Activated gamma-delta T cell treated with Interleukin-2 at 50 U/mL for 16 hours (primary cell): ENCODE results near the gene CABLES1.

Source experiments
- DNase-seq: peaks from one replicate; pipeline ENCODE4 v3.0.0-alpha.2; 2020

Gene CABLES1

GRCh38 chr18:23196119-23197007, 61.1 kb downstream of the CABLES1 start:
- no peak for DNase-seq

DNA sequence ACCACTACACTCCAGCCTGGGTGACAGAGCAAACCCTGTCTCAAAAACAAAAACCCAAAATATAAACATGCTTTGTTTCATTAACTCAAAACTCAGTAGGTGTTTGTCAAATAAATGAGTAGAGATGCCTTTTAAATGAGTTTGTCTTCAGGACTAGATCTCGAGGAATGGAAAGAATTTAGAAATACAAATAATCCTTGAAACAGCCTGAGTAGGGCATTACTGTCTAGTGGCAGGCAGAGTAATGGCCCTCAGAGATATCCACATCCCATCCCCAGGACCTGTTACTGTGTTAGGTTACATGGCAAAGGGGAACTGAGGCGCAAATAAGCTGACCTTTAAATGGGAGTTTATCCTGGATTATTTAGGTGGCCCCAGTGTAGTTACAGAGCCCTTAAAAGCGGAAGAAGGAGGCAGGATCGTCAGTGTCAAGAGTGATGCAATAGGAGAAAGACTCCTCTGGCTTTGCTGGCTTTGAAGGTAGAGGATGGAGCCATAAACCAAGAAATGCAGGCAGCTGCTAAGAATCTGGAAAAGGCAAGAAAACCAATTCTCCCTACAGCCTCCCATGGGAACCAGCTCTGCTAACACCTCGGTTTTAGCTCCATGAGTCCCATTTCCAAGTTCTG, 63.0 kb downstream of the CABLES1 start:
- DNase-seq: no peak

DNA sequence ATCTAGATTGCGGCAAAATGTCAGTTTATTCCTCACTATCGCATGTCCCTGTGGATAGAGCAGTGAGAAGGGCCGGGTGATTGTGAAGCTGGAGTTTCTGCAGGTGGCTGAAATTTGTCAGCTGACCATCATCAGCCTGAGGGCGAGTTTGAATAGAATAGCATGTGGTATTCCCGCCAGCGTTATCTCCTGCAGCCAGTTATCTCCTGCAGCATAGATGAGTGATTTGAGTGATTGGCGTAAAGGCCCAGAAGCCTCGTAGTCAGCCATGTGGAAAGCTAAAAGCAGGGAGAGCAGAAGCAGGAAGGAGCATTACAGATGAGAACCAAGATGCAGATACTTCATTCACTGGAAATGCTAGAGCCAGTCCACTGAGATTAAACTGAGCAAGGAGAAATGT, 65.5 kb downstream of the CABLES1 start:
- DNase-seq: no peak

DNA sequence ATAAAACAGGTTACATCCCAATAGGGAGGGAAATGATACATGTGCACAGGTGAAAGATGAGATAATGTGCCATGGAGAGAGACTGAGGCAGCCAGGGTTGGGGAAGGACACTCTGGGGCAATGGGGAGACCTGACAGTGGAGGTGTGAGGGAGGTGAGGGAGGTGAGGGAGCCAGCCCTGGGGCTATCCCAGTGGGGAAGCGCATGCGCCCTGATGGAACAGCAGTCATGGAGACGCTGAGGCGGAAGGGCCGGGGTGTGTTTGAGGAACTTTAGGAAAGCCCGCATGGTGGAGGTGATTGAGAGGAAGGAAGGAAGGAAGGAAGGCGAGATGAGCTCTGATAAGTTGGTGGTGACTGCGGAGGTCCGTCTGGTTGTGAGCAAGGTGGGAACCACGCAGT, 66.5 kb downstream of the CABLES1 start:
- DNase-seq: no peak

DNA sequence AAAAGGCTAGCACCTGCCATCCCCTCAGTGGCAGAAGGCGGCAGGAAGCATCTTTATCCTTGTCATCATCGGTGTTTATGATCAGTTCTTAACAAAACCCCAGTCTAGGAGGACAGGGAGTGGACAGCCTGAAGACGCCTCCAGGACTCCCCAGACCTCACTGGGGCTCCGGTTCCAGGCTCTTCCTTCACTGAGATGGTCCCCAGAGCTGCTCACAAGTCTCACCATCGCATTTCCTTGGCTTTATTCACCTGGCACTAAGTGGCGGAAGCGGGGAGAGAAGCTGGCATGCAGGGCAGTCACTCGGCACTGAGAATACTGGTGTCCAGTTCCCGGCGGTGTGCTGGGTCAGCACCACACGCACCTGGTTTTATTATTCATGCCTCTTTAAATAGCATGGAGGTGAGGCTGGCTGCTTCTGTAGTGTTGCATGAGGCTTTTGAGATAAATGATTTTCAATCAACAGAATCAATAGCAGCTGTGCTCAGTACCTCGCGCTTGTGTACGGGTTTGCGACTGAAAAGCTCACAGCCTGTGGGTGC, 68.7 kb downstream of the CABLES1 start:
- DNase-seq: no peak

DNA sequence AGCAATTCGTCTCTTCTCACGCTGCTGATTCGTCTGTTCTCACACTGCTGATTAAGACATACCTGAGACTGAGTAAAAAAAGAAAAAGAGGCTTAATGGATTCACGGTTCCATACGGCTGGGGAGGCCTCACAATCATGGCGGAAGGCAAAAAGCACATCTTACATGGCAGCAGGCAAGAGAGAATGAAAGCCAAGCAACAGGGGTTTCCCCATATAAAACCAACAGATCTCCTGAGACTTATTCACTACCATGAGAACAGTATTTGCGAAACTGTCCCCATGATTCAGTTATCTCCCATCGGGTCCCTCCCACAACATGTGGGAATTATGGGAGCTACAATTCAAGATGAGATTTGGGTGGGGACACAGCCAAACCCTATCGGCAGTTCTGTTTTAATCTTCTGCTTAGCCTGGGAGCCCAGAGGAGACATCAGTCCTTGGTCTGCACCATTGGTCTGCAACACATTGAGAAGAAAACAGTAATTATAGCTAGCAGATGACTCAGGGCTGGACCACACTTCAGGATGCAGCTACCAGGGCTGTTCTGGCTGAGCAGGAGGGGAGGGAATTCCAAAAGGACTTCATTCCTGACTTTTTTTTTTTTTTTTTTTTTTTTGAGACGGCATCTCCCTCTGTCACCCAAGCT, 69.4 kb downstream of the CABLES1 start:
- DNase-seq: no peak

- no peak for DNase-seq
Measured at GRCh38 chr18:23205980-23206379, 70.7 kb downstream of the CABLES1 start.

- no peak for DNase-seq
Measured at GRCh38 chr18:23207191-23207955, 72.1 kb downstream of the CABLES1 start.

DNA sequence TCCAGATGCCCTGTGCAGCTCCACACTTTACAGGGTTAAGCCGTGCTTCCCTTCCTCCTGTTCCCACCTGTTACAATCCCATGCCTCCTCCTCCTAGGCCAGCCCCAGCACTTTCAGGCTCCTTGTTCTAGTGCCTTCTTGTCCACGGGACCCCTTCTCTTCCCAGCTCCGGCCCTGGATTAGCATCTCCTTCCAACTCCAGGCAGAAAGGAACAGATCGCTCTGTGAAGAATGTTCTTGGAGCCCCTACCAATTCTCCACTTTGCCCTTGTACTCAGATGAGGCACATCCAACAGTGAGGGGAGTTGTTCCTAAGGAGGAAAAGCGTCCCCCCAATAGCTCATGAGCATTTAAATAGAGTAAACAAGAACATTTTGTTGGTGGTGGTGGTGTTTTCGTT, 72.7 kb downstream of the CABLES1 start:
- no peak for DNase-seq

- DNase-seq: no peak
Measured at GRCh38 chr18:23208600-23208999, 73.3 kb downstream of the CABLES1 start.

DNA sequence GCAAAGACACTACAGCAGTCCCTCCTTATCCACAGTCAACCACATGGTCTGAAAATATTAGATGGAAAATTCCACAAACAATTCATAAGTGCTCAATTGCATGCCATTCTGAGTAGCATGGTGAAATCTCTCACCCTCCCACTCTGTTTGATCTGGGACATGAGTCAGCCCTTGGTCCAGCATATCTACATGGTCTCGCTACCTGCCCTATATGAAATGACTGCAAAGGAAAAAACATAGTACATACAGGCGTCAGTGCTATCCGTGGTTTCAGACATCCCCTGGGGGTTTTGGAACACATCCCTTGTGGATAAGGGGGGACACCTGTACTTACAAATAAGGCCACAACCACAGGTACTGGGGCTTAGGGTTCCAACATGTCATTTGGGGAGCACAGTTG, 73.7 kb downstream of the CABLES1 start:
- DNase-seq: no peak

DNA sequence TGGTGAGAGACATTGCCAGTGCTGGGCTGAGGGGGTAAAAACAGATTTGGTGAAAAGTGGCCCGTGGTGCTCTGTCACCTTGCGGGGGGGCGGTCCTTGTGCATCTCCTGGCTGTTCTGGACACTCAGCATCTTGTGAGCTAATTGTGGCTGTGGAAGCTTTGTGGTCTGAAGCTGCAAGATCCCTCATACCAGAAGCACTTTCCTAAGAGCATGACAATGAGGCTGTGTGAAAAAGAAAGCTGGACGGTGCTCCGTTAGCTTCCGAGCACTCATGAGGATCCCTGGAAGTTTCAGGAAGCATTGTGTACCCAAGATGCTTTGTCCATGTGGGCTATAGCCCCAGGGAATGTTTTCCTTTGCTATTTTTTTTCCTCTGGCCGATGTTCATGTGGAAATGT, 74.5 kb downstream of the CABLES1 start:
- no peak for DNase-seq

DNA sequence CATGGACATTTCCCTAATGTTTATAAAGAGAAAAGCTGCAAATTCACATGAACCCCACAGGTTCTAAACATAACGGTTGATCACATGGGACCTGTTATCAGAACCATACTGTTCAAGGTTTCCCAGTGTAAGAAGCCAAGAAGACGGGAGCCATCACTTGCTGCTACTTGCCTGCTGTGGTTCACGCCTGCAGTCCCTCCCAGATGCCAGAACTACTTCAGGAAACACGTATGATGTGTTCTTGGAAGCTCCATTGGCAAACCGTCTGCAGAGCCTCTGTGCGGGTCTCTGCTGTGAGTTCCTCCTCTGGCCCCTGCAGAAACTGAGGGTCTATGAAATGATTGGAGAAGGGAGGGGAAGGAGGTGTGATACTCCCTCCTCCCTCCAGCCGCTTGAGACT, 75.2 kb downstream of the CABLES1 start:
- DNase-seq: no peak

DNA sequence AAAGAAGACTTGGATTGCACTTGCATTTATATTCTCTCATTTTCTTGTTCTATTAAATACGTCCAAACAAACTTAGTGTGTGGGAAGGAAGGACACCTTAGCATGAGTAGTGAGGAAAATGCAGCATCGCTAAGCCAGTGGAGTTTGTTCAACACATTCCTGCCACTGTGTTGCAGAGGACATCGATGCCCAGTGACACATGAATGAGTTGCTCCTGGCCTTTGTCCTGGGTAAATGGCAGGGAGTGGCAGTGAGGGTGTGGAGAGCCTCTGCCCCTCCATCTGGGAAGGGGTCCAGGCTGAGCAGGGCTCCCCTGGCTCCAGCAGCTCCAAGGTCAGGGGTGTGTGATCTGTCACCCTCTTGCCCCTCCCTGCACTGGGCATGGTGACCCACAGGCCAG, 75.9 kb downstream of the CABLES1 start:
- no peak for DNase-seq

DNA sequence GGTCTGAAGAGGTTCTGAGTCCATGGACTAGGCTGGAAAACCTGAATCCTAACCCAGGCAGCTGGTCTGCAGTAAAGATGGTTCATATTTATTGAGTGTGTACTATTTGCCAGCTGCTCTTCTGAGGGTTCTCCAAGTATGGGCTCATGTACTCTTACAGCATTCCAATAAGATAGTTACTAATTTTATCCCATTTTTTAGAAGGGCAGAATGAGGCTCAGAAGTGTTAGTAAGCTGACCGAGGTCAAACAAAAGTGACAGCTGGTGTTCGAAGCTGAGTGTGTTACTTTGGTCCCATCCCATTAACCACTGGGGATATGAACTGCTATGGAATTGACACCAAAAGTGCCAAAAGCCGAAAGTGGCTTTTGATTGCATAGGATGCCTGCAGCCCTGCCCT, 76.9 kb downstream of the CABLES1 start:
- no peak for DNase-seq

- no peak for DNase-seq
Measured at GRCh38 chr18:23213200-23213599, 77.9 kb downstream of the CABLES1 start.

- no peak for DNase-seq
Measured at GRCh38 chr18:23217781-23218180, 82.5 kb downstream of the CABLES1 start.

GRCh38 chr18:23220355-23220754, 85.1 kb downstream of the CABLES1 start:
- DNase-seq: no peak

DNA sequence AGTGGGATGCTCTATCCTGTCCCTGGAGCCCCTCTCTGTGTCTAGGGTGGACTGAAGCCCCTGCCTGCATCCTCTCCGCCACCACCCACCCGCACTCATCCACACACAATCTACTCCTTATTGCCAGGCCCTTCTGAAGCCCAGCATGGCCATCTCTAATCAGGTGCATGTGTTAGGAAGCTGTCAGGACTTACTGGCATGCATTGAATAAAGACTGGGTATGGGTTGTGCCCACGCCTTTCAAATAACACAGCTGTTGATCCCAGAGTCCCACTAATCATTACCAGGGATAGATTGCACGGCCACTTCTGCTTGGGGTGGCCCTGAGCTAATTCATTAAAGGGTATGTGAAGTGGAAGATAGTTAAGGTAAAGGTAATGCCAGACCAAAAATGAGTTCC, 88.4 kb downstream of the CABLES1 start:
- DNase-seq: no peak

DNA sequence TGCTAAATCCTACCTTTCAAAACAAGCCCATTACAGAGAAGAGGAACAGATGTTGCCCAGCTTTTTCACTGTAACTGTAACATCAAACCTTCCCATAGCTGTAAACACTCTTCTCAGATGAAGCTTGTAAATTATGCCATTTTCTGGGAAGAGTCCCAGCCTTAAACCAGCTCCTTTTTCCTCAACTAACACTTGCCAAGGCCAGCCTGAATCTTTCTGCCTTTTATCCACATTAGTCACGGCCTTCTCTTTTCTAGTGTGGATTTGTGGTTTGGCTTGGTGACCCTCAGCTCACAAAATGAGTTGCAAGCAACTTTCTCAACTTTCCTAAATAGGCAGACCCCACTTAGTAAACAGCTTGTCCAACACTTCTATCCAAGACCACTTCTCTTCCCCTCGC, 90.2 kb downstream of the CABLES1 start:
- no peak for DNase-seq

DNA sequence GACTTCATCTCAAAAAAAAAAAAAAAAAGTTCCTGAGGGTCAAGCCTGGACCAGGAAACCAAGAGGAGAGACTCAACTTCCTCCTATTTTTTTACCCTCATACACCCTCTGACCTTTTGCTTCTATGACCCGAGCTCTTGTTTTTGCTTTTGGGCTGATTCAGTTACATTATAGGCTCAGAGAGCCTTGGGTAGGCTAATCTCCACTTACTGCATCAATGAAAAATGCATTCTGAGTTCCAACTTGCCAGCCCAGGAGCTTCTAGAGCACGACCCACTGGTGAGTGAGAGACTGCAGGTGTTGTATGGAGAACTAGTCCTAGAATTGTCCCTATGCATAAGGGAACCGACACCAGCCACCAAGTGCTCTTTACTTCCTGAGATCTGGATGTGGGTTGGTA, 91.1 kb downstream of the CABLES1 start:
- DNase-seq: no peak

- DNase-seq: no peak
Measured at GRCh38 chr18:23226930-23227725, 91.8 kb downstream of the CABLES1 start.
